Chondrocyte (in vitro differentiated cells): ENCODE measurements around the gene NTRK3. TPM values are rescaled to one million over a fixed set of nuclear protein-coding genes. Genes with fewer than 3 reads are reported as not detected.
"Not testable (repeated sequence)": the region's sequence is repeated elsewhere in the genome, so short reads cannot be mapped to it uniquely, and the experiment has no call there.

Experiments
- DNase-seq: peaks from one replicate; pipeline ENCODE4 v3.0.0; 2021; ENCODE audit warnings: mixed read lengths, low spot score
- H3K27ac Mint-ChIP-seq: one replicate; pipeline ENCODE4 v1.8.0; 2021; ENCODE audit warnings: mild to moderate bottlenecking, moderate library complexity, mixed read lengths; ENCODE audit not compliant: unreplicated experiment
- H3K27me3 Mint-ChIP-seq: 2 replicates; pipeline ENCODE4 v1.8.0; 2021; ENCODE audit warnings: low read depth, mixed read lengths
- H3K36me3 Mint-ChIP-seq: 2 replicates; pipeline ENCODE4 v1.8.0; 2021; ENCODE audit warnings: low read depth, mixed read lengths
- H3K4me1 Mint-ChIP-seq: 2 replicates; pipeline ENCODE4 v1.8.0; 2021; ENCODE audit warnings: low read depth, mild to moderate bottlenecking, mixed read lengths
- H3K4me3 Mint-ChIP-seq: one replicate; pipeline ENCODE4 v1.8.0; 2021; ENCODE audit warnings: mild to moderate bottlenecking, moderate library complexity, mixed read lengths; ENCODE audit not compliant: unreplicated experiment
- H3K9me3 Mint-ChIP-seq: 2 replicates; pipeline ENCODE4 v1.8.0; 2021; ENCODE audit warnings: low read depth, mixed read lengths
- total RNA-seq: library from RNA; stranded (reverse); gene quantifications from 3 replicates; pipeline ENCODE4 v1.2.1, GENCODE V29; 2021
- TF ChIP-seq, protein P1 (sequence below): fragments of 200-600 bp; sonication (generic); IDR thresholded peaks from 2 replicates; pipeline ENCODE4 v1.5.0; 2021; ENCODE audit warnings: antibody characterized with exemption, mild to moderate bottlenecking, moderate library complexity

Gene NTRK3
- total RNA-seq, 1 donor from 2014 or later = not detected

- Mint-ChIP-seq H3K27me3 (no peaks in the 10 kb centered on the region), H3K4me1 (no peaks in the 10 kb centered on the region), H3K9me3 (peaks cover 6% of the 10 kb centered on the region), H3K27ac (no peak overlapping the region), H3K4me3 (no peak overlapping the region), H3K36me3 (no peaks in the 10 kb centered on the region)
- DNase-seq = no peak
- TF ChIP-seq, protein P1, sequence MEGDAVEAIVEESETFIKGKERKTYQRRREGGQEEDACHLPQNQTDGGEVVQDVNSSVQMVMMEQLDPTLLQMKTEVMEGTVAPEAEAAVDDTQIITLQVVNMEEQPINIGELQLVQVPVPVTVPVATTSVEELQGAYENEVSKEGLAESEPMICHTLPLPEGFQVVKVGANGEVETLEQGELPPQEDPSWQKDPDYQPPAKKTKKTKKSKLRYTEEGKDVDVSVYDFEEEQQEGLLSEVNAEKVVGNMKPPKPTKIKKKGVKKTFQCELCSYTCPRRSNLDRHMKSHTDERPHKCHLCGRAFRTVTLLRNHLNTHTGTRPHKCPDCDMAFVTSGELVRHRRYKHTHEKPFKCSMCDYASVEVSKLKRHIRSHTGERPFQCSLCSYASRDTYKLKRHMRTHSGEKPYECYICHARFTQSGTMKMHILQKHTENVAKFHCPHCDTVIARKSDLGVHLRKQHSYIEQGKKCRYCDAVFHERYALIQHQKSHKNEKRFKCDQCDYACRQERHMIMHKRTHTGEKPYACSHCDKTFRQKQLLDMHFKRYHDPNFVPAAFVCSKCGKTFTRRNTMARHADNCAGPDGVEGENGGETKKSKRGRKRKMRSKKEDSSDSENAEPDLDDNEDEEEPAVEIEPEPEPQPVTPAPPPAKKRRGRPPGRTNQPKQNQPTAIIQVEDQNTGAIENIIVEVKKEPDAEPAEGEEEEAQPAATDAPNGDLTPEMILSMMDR = no peak
Observed at GRCh38 chr15:88042047-88042446, 214.5 kb downstream of the NTRK3 start.

- H3K9me3 Mint-ChIP-seq = peaks cover 6% of the 10 kb centered on the region
- H3K27me3 Mint-ChIP-seq = peaks cover under 1% of the 10 kb centered on the region
- H3K4me1 Mint-ChIP-seq = no peaks in the 10 kb centered on the region
- DNase-seq = no peak
- H3K27ac Mint-ChIP-seq = no peak overlapping the region
- TF ChIP-seq, protein P1 = no peak
- H3K36me3 Mint-ChIP-seq = no peaks in the 10 kb centered on the region
- H3K4me3 Mint-ChIP-seq = no peak overlapping the region
Observed at GRCh38 chr15:88040516-88040915, 216.0 kb downstream of the NTRK3 start.

DNA sequence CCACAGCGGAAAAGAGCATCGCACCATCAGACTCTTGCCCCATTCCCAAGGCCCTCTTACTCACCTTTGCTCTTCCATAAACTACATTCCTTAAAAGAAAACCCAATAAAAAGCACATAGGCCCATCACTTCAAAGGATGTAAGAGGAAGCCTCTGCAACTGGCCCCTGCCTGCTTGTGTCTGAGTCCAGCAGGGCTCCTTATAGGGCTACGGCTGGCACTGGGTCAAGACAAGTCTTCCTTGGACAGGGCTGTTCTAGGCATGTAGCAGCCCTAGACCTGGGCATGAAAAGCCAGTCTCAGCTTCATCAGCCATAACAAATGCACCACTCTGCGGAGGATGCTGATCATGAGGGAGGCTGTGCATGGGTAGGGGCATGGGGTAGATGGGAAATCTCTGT, 218.3 kb downstream of the NTRK3 start:
- H3K27me3 Mint-ChIP-seq = peaks cover 5% of the 10 kb centered on the region
- no peaks in the 10 kb centered on the region for H3K36me3 Mint-ChIP-seq
- H3K9me3 Mint-ChIP-seq = peaks cover 3% of the 10 kb centered on the region
- no peak overlapping the region for H3K4me3 Mint-ChIP-seq
- no peaks in the 10 kb centered on the region for H3K4me1 Mint-ChIP-seq
- TF ChIP-seq, protein P1 = no peak
- H3K27ac Mint-ChIP-seq = no peak overlapping the region
- no peak for DNase-seq

DNA sequence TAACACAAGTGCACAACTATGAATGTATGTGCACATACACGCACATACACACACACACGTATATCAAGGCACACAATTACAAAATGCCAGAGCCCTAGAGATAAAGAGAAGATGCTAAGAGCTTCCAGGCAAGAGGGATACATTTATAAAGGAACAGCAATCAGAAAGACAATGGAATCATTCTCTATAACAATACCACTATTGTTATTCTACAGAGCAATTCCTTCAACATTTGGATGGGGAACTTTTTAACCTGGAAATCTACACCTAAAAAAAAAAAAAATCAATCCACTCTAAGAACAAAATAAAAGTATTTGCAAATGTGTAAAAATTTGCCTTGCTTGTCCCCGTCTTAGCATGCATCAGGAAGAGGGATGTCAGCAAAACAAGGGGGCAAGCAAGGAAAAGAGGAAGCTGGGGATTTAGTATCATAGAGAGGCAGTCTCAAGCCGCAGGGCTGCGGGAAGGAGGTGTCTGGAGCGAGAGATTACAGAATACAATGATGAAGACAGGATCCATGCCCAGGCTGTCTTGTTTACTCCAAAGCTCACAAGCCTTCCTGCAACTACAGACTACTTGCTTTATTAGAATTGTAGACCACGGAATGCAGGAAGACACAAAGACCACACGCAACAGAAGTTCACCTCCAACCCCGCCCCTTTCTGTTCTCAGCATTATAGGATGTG, 220.2 kb downstream of the NTRK3 start:
- Mint-ChIP-seq H3K4me3 (no peak overlapping the region), H3K27ac (no peak overlapping the region), H3K4me1 (no peaks in the 10 kb centered on the region), H3K36me3 (no peaks in the 10 kb centered on the region), H3K9me3 (peaks cover 2% of the 10 kb centered on the region), H3K27me3 (peaks cover 5% of the 10 kb centered on the region)
- DNase-seq = no peak
- TF ChIP-seq, protein P1 = no peak

DNA sequence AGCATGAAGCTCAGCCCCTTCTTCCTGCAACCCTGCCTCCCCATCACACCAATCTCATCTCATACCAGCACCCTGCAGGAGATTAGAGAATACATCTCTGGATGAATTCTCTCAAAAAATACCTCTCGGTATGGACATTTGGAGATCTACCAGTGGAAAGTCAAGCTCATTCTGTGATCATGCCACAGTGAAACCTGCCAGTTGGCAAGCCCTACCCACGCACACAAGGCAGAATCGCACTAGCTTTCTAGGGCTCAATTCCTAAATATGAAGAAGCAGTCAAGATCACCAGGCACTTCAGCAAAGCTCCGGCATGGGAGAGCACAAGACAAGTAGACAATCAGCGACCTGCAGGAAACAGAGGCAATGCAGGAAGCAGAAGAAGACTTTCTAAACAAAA, 221.2 kb downstream of the NTRK3 start:
- Mint-ChIP-seq H3K9me3 (peaks cover 7% of the 10 kb centered on the region), H3K4me1 (no peaks in the 10 kb centered on the region), H3K27ac (no peak overlapping the region), H3K4me3 (no peak overlapping the region), H3K27me3 (peaks cover 5% of the 10 kb centered on the region), H3K36me3 (no peaks in the 10 kb centered on the region)
- TF ChIP-seq, protein P1 = no peak
- DNase-seq = no peak

DNA sequence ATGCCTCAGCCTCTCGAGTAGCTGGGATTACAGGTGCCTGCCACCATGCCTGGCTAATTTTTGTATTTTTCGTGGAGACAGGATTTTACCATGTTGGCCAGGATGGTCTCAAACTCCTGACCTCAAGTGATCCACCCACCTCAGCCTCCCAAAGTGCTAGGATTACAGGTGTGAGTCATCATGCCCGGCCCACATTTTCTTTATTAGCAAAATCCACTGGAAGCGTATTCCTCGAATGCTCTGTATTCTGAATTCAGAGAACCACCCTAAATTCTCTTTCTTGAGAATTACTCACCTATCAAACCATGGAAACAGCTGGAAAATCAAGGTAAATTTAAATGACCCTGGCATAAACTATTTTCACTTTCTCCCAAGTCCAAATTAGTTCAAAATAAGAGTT, 223.1 kb downstream of the NTRK3 start:
- not testable (repeated sequence) for H3K4me3 Mint-ChIP-seq, H3K36me3 Mint-ChIP-seq, DNase-seq, H3K4me1 Mint-ChIP-seq, H3K27ac Mint-ChIP-seq, H3K27me3 Mint-ChIP-seq
- H3K9me3 Mint-ChIP-seq = peaks cover 11% of the 10 kb centered on the region
